Measurements from ENCODE around the gene KRT6A.

Gene KRT6A

DNA sequence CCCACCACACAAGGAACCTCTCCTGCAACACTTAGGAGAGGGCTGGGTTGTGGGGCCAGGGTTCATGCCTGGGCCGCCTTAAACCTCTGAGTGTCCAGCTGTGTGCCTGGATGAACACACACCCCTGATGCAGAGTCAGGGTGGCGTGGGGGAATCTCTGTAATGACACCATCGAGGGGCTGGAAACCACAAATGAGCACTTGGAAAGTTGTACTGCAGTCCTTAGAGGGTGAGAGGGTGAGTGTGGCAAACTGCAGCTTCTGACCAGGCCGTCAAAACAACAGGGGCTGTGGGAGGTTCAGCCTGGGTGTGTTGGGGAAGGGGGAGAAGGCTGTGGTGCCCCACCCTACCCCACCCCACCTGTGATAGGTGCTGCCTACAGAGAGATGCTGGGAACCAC lies 39.6 kb upstream of the KRT6A start:
- Histone ChIP-seq H3K4me3 (ENCODE audit: low read length in 2 of 2) (no peak overlapping the region), H3K4me1 (ENCODE audit: control insufficient read depth in 2 of 2, insufficient read depth in 2 of 2, low read length in 2 of 2) (no peaks in the 10 kb centered on the region), H3K9me3 (ENCODE audit: control insufficient read depth in 2 of 2, low read length in 2 of 2) (no peaks in the 10 kb centered on the region), H3K27ac (ENCODE audit: low read depth in 2 of 2, low read length in 2 of 2) (no peak overlapping the region), H3K9ac (ENCODE audit: low read depth in 1 of 2, low read length in 2 of 2) (no peak overlapping the region), H3K36me3 (ENCODE audit: control insufficient read depth in 2 of 2, insufficient read depth in 2 of 2, low read length in 2 of 2) (no peaks in the 10 kb centered on the region), H3K27me3 (ENCODE audit: control insufficient read depth in 2 of 2, insufficient read depth in 2 of 2, low read length in 2 of 2) (no peaks in the 10 kb centered on the region)

DNA sequence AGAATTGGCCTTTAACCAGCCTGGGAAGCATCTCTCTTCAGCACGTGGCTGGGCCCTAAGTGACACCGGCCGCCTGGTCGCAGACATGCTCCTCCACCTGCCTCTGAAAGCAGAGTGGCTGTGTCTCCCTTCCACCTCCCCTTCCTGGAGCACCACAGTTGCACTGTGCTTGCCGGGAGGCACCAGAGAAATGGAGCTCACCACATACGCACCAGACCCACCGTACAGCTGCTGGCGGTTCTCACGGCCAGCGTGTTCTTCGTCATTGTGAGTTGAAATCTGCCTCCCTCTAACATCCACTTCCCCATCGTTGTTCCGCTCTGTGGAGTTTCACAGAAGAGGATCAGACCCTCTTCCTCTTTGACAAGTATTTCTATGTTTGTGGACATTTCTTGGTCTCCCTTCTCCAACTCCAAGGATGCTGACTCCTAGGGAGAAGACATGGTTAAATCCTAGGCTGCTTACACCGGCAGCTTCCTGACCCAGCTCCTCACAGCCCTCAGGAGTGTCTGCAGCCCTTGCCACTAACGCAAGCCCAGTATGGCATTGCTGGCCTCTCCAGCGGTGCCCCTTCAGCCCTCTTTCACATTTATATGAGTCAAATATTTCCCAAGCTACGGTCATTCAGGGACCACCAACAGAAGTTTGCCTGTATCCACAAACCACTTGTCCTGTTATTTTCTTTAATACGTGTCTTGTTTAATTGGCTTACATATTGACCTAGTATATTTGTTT lies 38.7 kb upstream of the KRT6A start:
- H3K4me1 ChIP-seq (ENCODE audit: control insufficient read depth in 2 of 2, insufficient read depth in 2 of 2, low read length in 2 of 2): no peaks in the 10 kb centered on the region
- H3K9ac ChIP-seq (ENCODE audit: low read depth in 1 of 2, low read length in 2 of 2): no peak overlapping the region
- H3K9me3 ChIP-seq (ENCODE audit: control insufficient read depth in 2 of 2, low read length in 2 of 2): no peaks in the 10 kb centered on the region
- H3K36me3 ChIP-seq (ENCODE audit: control insufficient read depth in 2 of 2, insufficient read depth in 2 of 2, low read length in 2 of 2): no peaks in the 10 kb centered on the region
- no peaks in the 10 kb centered on the region for H3K27me3 ChIP-seq (ENCODE audit: control insufficient read depth in 2 of 2, insufficient read depth in 2 of 2, low read length in 2 of 2)
- no peak overlapping the region for H3K27ac ChIP-seq (ENCODE audit: low read depth in 2 of 2, low read length in 2 of 2)
- no peak overlapping the region for H3K4me3 ChIP-seq (ENCODE audit: low read length in 2 of 2)

DNA sequence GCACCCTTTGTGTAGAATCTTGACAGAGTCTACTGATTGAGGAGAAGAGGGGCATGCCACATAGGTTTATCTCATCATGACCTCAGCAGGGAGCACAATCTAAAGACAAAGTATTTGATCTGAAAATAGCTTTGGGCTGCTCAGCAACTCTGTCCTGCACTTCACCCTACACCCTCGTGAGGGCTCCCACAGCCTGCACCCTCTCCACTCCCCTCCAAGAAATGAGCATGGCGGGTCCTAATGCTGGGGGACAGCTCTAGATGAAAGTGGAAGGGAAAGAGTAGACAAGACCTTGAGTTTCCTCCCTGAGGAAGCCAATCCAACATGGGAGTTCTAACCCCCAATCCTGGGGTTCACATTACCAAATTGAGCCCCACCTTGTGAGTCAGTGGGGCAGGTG lies 37.8 kb upstream of the KRT6A start:
- H3K4me1 ChIP-seq (ENCODE audit: control insufficient read depth in 2 of 2, insufficient read depth in 2 of 2, low read length in 2 of 2): no peaks in the 10 kb centered on the region
- H3K9ac ChIP-seq (ENCODE audit: low read depth in 1 of 2, low read length in 2 of 2): no peak overlapping the region
- H3K9me3 ChIP-seq (ENCODE audit: control insufficient read depth in 2 of 2, low read length in 2 of 2): no peaks in the 10 kb centered on the region
- H3K4me3 ChIP-seq (ENCODE audit: low read length in 2 of 2): no peak overlapping the region
- H3K36me3 ChIP-seq (ENCODE audit: control insufficient read depth in 2 of 2, insufficient read depth in 2 of 2, low read length in 2 of 2): no peaks in the 10 kb centered on the region
- H3K27ac ChIP-seq (ENCODE audit: low read depth in 2 of 2, low read length in 2 of 2): no peak overlapping the region
- H3K27me3 ChIP-seq (ENCODE audit: control insufficient read depth in 2 of 2, insufficient read depth in 2 of 2, low read length in 2 of 2): no peaks in the 10 kb centered on the region

DNA sequence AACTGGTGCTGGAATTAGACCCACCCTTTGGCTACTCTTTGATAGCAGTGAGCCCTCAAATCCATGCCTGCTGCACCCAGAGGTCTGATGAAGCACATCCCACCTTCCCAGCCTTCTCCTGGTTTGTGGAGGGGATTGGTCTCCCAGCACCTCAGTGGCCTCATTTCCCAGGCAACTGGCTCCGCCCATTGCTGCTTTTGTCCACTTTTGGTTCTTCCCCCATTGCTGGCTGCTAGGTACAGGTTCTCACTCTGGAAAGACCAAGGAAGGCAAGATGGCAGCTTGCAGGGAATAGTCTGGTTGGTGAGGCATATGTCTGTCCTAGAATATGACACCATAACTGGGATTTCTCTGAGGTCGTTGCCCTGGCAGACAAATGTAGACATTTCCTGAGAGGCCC lies 37.3 kb upstream of the KRT6A start:
- Histone ChIP-seq H3K9ac (ENCODE audit: low read depth in 1 of 2, low read length in 2 of 2) (no peak overlapping the region), H3K27ac (ENCODE audit: low read depth in 2 of 2, low read length in 2 of 2) (no peak overlapping the region), H3K36me3 (ENCODE audit: control insufficient read depth in 2 of 2, insufficient read depth in 2 of 2, low read length in 2 of 2) (no peaks in the 10 kb centered on the region), H3K4me1 (ENCODE audit: control insufficient read depth in 2 of 2, insufficient read depth in 2 of 2, low read length in 2 of 2) (no peaks in the 10 kb centered on the region), H3K4me3 (ENCODE audit: low read length in 2 of 2) (no peak overlapping the region), H3K9me3 (ENCODE audit: control insufficient read depth in 2 of 2, low read length in 2 of 2) (no peaks in the 10 kb centered on the region), H3K27me3 (ENCODE audit: control insufficient read depth in 2 of 2, insufficient read depth in 2 of 2, low read length in 2 of 2) (no peaks in the 10 kb centered on the region)

DNA sequence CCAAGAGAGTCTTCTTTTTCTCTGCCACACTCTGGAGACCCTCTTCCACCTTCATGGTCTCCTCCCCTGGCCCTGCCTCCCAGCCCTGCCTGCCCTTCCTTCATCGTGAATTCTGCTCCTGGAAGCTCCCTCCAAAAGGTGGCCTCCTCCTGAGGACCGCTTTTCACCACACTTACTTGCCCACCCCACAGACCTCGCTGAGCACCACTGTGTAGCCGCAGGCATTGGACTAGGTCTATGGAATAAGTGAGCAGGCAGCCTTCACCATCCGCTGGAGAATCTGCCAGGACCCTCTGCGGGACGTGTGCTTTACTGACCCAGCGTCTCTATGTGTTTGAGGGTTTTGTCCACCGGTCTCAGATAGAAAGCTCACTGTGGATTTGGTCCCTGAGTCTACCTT lies 36.8 kb upstream of the KRT6A start:
- Histone ChIP-seq H3K9ac (ENCODE audit: low read depth in 1 of 2, low read length in 2 of 2) (no peak overlapping the region), H3K4me3 (ENCODE audit: low read length in 2 of 2) (no peak overlapping the region), H3K27ac (ENCODE audit: low read depth in 2 of 2, low read length in 2 of 2) (no peak overlapping the region), H3K27me3 (ENCODE audit: control insufficient read depth in 2 of 2, insufficient read depth in 2 of 2, low read length in 2 of 2) (no peaks in the 10 kb centered on the region), H3K9me3 (ENCODE audit: control insufficient read depth in 2 of 2, low read length in 2 of 2) (no peaks in the 10 kb centered on the region), H3K4me1 (ENCODE audit: control insufficient read depth in 2 of 2, insufficient read depth in 2 of 2, low read length in 2 of 2) (no peaks in the 10 kb centered on the region), H3K36me3 (ENCODE audit: control insufficient read depth in 2 of 2, insufficient read depth in 2 of 2, low read length in 2 of 2) (no peaks in the 10 kb centered on the region)

DNA sequence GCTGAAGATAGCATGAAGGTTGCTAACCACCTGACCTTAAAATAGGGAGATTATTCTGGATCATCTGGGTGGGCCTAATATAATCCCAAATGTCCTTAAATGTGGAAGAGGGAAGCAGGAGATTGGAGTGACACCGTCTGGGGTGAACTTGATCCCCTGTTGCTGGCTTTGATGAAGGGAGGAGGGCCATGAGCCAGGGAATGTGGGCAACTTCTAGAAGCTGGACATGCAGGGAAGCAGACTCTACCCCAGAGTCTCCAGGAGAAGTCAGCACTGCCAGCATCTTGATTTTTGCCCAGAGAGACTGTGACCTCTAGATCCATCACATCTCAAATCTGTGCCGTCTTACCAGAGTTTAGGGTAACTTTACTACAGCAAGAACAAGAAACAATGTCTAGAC lies 36.4 kb upstream of the KRT6A start:
- Histone ChIP-seq H3K9me3 (ENCODE audit: control insufficient read depth in 2 of 2, low read length in 2 of 2) (no peaks in the 10 kb centered on the region), H3K36me3 (ENCODE audit: control insufficient read depth in 2 of 2, insufficient read depth in 2 of 2, low read length in 2 of 2) (no peaks in the 10 kb centered on the region), H3K9ac (ENCODE audit: low read depth in 1 of 2, low read length in 2 of 2) (no peak overlapping the region), H3K4me1 (ENCODE audit: control insufficient read depth in 2 of 2, insufficient read depth in 2 of 2, low read length in 2 of 2) (no peaks in the 10 kb centered on the region), H3K4me3 (ENCODE audit: low read length in 2 of 2) (no peak overlapping the region), H3K27ac (ENCODE audit: low read depth in 2 of 2, low read length in 2 of 2) (no peak overlapping the region), H3K27me3 (ENCODE audit: control insufficient read depth in 2 of 2, insufficient read depth in 2 of 2, low read length in 2 of 2) (no peaks in the 10 kb centered on the region)

DNA sequence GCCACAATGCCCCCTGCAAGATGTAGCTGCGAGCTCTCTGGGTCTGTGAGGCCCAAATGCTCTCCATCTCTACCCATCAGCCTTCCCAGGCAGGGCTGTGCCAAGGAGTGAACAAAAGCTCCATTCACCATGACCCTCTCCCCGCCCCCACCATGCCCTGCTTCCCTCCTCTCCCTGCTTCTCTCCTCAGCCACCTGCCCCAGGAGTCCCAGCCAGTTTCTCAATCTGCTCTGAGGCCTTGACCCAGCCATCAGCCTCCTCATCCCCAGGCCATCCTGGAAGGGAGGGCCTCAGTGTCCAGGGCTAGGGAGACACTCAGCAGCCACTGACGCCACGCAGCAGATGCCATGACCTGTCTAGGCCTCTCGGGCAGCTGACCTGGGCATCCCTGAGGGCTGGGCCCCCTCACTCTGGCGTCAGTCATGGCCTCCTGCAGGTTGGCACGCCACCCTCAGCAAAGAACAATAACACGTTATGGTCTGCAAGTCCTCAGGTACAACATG lies 35.6 kb upstream of the KRT6A start:
- Histone ChIP-seq H3K4me1 (ENCODE audit: control insufficient read depth in 2 of 2, insufficient read depth in 2 of 2, low read length in 2 of 2) (no peaks in the 10 kb centered on the region), H3K9me3 (ENCODE audit: control insufficient read depth in 2 of 2, low read length in 2 of 2) (no peaks in the 10 kb centered on the region), H3K27me3 (ENCODE audit: control insufficient read depth in 2 of 2, insufficient read depth in 2 of 2, low read length in 2 of 2) (no peaks in the 10 kb centered on the region), H3K27ac (ENCODE audit: low read depth in 2 of 2, low read length in 2 of 2) (no peak overlapping the region), H3K9ac (ENCODE audit: low read depth in 1 of 2, low read length in 2 of 2) (no peak overlapping the region), H3K4me3 (ENCODE audit: low read length in 2 of 2) (no peak overlapping the region), H3K36me3 (ENCODE audit: control insufficient read depth in 2 of 2, insufficient read depth in 2 of 2, low read length in 2 of 2) (no peaks in the 10 kb centered on the region)

DNA sequence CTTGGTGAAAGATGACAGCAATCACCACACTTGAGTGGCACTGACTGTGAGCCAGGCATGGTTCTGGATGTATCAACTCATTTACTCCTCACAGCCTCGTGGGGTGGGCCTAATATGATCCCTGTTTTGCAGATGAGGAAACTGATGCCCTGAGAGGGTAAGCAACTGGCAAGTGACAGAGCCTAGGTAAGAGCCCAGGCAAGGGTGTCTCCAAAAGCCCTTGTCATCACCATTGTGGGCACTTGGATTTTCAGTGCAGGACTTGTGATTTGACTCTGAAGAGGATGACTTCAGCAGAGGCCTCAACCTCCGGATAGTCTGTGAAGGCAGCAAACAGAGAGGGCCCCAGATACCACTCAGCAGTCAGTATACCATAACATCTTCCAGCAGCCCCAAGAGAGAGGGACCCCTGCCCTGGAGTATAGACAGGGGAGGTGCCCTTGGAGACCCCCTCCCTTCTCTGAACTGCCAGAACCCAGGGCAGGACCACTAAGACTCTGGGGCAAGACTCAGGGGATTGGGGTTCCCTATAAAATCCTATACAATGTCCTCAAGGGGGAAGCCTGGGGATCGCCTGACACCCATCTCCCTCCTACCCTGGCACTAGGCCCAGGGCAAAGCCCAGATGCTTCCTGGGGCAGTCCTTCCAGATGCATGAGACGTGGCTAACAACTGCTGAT lies 34.2 kb upstream of the KRT6A start:
- Histone ChIP-seq H3K36me3 (ENCODE audit: control insufficient read depth in 2 of 2, insufficient read depth in 2 of 2, low read length in 2 of 2) (no peaks in the 10 kb centered on the region), H3K9me3 (ENCODE audit: control insufficient read depth in 2 of 2, low read length in 2 of 2) (no peaks in the 10 kb centered on the region), H3K27ac (ENCODE audit: low read depth in 2 of 2, low read length in 2 of 2) (no peak overlapping the region), H3K4me3 (ENCODE audit: low read length in 2 of 2) (no peak overlapping the region), H3K9ac (ENCODE audit: low read depth in 1 of 2, low read length in 2 of 2) (no peak overlapping the region), H3K4me1 (ENCODE audit: control insufficient read depth in 2 of 2, insufficient read depth in 2 of 2, low read length in 2 of 2) (no peaks in the 10 kb centered on the region), H3K27me3 (ENCODE audit: control insufficient read depth in 2 of 2, insufficient read depth in 2 of 2, low read length in 2 of 2) (peaks cover 0 to 3% of the 10 kb centered on the region in 2 donors)

DNA sequence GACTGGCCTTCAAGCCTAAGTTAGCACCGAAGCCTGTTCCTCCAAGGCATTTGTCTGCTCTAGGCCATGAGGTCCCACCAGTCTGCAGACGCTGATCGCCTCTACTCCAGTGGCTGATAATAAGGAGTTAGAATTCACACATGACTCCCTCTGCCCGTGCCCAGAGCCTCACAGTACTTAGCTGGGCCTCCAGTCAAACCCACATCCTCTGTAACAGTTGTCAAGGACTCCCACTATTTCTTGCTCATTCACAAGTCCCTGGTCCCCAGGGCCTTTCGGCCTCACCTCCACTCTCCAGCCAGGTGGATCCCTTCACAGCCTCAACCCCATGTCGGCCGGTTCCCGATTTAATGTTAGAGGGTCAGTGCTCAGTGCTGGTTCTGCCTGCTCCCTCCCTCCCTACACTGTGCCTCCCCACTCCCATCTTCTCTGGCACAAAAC lies 33.5 kb upstream of the KRT6A start:
- H3K36me3 ChIP-seq (ENCODE audit: control insufficient read depth in 2 of 2, insufficient read depth in 2 of 2, low read length in 2 of 2): no peaks in the 10 kb centered on the region
- H3K27me3 ChIP-seq (ENCODE audit: control insufficient read depth in 2 of 2, insufficient read depth in 2 of 2, low read length in 2 of 2): peaks cover 0 to 4% of the 10 kb centered on the region in 2 donors
- H3K4me3 ChIP-seq (ENCODE audit: low read length in 2 of 2): no peak overlapping the region
- no peaks in the 10 kb centered on the region for H3K9me3 ChIP-seq (ENCODE audit: control insufficient read depth in 2 of 2, low read length in 2 of 2)
- H3K9ac ChIP-seq (ENCODE audit: low read depth in 1 of 2, low read length in 2 of 2): no peak overlapping the region
- H3K4me1 ChIP-seq (ENCODE audit: control insufficient read depth in 2 of 2, insufficient read depth in 2 of 2, low read length in 2 of 2): no peaks in the 10 kb centered on the region
- no peak overlapping the region for H3K27ac ChIP-seq (ENCODE audit: low read depth in 2 of 2, low read length in 2 of 2)

DNA sequence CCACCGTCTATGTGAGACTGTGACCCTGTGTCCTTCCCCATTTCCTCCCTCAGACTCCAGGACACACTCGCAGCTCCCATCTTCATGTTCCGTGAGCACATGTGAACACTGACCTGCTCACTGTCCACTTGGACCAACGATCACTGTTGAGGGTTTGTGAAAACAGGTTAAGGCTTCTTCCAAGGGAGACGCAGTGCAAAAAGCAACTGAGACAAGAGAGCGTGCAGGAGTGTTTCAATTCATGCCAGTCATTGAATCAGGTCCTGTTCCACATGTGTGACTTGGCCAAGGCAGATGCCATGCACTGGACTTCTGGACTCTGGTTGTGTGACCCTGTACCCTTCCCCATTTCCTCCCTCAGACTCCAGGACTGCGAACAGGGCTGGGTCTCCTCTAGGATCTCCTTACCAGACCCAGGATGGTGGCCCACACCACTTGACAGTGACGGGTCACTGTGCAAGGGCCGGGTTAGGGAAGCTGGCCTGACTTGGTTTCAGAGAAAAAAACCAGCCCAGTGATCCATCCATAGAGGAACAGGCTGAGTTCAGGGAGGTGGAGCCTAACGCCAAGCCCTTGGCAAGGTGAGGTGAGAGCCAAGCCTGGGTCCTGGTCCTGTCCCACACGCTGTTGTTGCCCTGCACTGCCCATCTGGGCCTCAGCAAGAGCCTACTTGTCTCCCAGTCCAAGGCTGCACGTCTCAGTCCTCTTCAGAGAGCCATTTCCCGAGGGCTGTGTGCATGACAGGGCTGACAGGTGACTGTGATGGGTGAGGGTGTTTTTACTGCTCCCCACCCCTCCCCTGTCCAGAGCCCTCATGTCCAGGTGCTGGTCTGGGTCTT lies 32.8 kb upstream of the KRT6A start:
- H3K9me3 ChIP-seq (ENCODE audit: control insufficient read depth in 2 of 2, low read length in 2 of 2): no peaks in the 10 kb centered on the region
- no peak overlapping the region for H3K4me3 ChIP-seq (ENCODE audit: low read length in 2 of 2)
- H3K27me3 ChIP-seq (ENCODE audit: control insufficient read depth in 2 of 2, insufficient read depth in 2 of 2, low read length in 2 of 2): peaks cover 0 to 4% of the 10 kb centered on the region in 2 donors
- H3K27ac ChIP-seq (ENCODE audit: low read depth in 2 of 2, low read length in 2 of 2): no peak overlapping the region
- no peaks in the 10 kb centered on the region for H3K36me3 ChIP-seq (ENCODE audit: control insufficient read depth in 2 of 2, insufficient read depth in 2 of 2, low read length in 2 of 2)
- no peaks in the 10 kb centered on the region for H3K4me1 ChIP-seq (ENCODE audit: control insufficient read depth in 2 of 2, insufficient read depth in 2 of 2, low read length in 2 of 2)
- no peak overlapping the region for H3K9ac ChIP-seq (ENCODE audit: low read depth in 1 of 2, low read length in 2 of 2)
